GM12864 (cell line): ENCODE results near the gene DSC1.

Source experiments
- DNase-seq: peaks from one replicate; pipeline ENCODE4 v3.0.0-alpha.2; 2011; ENCODE audit warnings: low read depth
- H3K4me3 ChIP-seq: 2 replicates; pipeline ENCODE4 v1.5.1; 2011; ENCODE audit warnings: mild to moderate bottlenecking, low read depth, low read length, control low read depth
- TF ChIP-seq, protein P1 (sequence below): IDR thresholded peaks from 2 replicates; pipeline ENCODE4 v1.5.1; 2011; ENCODE audit warnings: low read depth, mild to moderate bottlenecking, moderate library complexity, low read length, control low read depth, inconsistent platforms; ENCODE audit errors: missing control alignments

Gene DSC1

DNA sequence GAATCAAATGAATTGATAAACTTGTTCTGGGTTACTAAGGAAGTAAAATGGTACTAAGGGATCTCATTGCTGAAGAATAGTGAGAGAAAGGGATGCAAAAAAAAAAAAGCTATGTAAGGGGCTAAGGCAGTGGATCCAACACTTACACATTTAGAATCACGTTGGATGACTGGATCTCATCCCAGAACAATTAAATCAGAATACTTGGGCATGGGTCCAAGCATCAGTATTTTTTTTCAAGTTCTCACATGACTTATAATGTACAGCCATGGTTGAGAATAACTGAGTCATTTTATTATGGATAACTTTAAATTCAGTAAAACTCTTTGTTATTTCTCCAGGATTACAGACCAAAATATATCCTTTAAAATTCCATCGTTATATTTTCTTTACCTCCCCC, 8.5 kb downstream of the DSC1 start:
- TF ChIP-seq, protein P1, sequence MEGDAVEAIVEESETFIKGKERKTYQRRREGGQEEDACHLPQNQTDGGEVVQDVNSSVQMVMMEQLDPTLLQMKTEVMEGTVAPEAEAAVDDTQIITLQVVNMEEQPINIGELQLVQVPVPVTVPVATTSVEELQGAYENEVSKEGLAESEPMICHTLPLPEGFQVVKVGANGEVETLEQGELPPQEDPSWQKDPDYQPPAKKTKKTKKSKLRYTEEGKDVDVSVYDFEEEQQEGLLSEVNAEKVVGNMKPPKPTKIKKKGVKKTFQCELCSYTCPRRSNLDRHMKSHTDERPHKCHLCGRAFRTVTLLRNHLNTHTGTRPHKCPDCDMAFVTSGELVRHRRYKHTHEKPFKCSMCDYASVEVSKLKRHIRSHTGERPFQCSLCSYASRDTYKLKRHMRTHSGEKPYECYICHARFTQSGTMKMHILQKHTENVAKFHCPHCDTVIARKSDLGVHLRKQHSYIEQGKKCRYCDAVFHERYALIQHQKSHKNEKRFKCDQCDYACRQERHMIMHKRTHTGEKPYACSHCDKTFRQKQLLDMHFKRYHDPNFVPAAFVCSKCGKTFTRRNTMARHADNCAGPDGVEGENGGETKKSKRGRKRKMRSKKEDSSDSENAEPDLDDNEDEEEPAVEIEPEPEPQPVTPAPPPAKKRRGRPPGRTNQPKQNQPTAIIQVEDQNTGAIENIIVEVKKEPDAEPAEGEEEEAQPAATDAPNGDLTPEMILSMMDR, result no peak
- no peak overlapping the region for H3K4me3 ChIP-seq
- no peak for DNase-seq

DNA sequence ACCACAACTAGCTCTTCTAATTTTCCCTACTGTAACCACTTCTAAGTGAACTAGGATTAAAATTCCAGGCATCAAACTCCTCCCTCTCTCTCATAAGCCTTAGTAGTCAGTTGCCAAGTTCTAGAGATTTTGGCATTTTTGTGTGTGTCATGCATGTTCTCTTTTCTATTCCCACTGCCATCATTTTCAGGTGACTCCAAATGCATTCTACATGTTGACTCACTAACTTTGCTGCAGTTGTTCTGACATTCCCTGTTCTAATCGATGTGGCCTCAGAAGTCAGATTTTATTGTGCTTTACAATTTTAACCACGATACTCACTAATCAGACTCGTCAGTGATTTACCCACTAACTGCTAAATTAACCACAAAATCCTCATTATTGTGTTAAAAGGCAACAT, 13.3 kb downstream of the DSC1 start:
- TF ChIP-seq, protein P1, result no peak
- H3K4me3 ChIP-seq, result no peak overlapping the region
- no peak for DNase-seq

DNA sequence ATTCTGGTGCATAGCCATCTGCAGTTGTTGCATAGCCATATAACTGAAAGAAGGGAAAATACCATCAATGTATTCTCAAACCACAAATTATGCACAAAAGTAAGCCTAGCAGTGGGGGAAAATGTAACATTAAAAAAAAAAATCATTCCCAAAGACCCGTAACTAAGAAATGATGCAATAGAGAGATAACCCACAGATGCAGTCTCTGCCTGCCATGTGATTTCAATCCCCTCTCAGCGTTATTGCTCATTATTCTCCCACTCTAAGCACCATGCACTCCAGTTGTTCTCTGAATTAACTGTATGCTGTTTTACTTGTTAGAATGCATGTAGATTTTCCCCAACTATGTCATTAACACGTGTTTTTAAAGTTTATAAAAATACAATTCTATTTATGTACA, 14.1 kb downstream of the DSC1 start:
- TF ChIP-seq, protein P1, result no peak
- H3K4me3 ChIP-seq, result no peak overlapping the region
- DNase-seq, result no peak

DNA sequence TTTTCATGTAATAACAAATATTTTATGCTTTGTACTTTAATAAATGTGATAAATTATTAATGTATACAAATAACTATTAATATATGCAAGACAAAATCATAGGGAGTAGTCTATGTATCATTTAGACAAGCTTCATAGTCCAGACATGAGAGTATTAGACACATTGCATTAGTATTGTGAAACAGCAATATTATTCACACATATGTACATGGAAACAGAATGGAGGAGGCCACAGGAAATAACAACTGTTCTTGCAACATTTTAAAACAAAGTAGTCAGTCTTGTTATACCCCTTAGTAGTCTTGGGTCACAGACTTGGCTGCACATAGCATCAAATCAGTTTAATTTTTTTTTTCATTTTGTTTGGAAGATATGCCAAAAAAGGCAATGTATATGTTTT, 15.8 kb downstream of the DSC1 start:
- DNase-seq, result no peak
- no peak overlapping the region for H3K4me3 ChIP-seq
- TF ChIP-seq, protein P1, result no peak

DNA sequence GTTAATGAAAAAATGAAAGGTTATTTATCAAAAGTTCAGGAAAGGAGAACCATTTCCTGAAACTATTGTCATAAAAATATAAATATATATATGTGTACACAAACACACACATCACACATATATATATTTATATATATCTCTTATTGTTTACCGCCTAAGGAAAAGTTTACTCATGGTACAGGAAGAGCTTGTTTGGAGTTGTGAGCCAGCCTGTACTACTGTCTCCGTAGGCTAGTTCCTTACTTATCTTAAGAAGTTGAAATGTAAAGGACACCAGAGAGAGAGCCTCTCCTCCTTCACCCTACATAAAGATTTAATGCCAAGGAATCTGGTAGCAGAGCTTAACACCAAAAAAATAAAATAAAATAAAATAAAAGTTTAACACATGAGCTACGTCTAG, 19.6 kb downstream of the DSC1 start:
- TF ChIP-seq, protein P1, result no peak
- H3K4me3 ChIP-seq, result no peak overlapping the region
- no peak for DNase-seq

DNA sequence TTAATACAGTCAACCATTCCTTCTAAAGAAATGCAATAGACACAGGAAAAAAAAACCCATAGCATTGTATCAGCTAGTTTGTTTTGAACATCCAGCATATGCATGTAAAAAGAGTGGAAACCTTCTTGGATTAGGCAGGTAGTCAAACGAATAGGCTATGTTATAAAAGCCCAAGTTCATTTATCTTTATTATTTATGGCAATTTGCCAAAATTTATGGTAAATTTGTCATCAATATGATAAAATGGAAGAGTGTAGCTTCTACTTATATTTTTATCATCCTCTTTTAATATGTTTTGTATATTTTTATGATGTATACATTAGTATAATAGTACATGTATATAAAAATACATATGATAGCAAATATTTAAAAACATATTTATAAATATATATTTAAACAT, 23.9 kb downstream of the DSC1 start:
- TF ChIP-seq, protein P1, result no peak
- no peak overlapping the region for H3K4me3 ChIP-seq
- no peak for DNase-seq

DNA sequence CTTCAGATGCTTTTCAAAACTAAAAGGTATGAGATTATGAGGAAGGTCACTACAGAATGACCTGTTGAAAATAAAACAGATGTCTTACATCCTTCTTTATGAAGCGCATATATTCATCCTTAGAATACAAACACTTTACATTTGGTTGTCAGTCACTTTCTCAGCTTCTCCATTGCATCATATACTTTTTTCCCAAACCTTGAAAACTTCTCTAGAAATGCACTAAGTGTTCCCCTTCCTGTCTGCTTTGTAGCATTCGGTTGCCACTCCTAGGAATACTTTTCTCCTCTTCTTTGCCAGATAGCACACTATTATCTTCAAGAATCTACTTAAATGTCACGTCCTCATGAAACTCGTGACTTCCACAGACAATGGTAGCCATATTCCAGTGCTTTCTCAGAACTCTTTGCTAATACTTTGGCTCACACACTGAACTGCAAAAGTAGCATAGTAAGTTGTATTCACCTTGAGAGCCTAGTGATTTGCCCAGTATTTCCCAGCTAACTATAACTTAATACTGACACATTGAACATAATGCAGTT, 27.6 kb downstream of the DSC1 start:
- DNase-seq, result no peak
- TF ChIP-seq, protein P1, result no peak
- no peak overlapping the region for H3K4me3 ChIP-seq
